ENCODE results near the gene ZCWPW1.
"Not testable (repeated sequence)": the region's sequence is repeated elsewhere in the genome, so short reads cannot be mapped to it uniquely, and the experiment has no call there.

Gene ZCWPW1

DNA sequence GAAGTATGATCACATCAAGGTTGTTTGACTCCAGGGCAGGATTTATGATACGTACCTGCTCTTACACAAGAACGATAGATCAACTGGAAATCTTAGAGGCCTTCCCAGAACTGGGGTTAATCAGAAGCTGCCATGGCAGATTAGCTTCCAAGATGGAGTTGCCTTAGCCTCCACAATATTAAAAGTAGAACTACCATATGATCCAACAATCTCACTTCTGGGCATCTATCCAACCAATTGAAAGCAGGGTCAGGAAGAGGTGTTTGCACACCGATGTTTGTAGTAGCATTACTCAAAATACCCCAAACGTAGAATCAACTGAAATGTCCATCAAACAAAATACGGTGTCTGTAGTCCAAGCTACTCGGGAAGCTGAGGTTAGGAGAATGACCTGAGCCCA, 64.0 kb downstream of the ZCWPW1 start:
- no peak overlapping the region for H3K4me3 ChIP-seq (ENCODE audit: low read depth, low read length)
- DNase-seq (ENCODE audit: low read depth) = no peak

DNA sequence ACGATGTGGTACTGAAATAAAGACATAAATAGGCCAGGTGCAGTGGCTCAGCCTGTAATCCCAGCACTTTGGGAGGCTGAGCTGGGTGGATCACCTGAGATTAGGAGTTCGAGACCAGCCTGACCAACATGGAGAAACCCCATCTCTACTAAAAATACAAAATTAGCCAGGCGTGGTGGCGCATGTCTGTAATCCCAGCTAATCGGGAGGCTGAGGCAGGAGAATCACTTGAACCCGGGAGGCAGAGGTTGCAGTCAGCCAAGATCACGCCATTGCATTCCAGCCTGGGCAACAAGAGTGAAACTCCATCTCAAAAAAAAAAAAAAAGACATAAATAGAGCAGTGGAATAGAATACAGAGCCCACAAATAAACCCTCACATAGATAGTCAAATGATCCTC, 64.7 kb downstream of the ZCWPW1 start:
- H3K4me3 ChIP-seq (ENCODE audit: low read depth, low read length); DNase-seq (ENCODE audit: low read depth): not testable (repeated sequence)

- no peak for DNase-seq (ENCODE audit: low read depth)
- H3K4me3 ChIP-seq (ENCODE audit: low read depth, low read length) = no peak overlapping the region
Observed at GRCh38 chr7:100363098-100363497, 65.4 kb downstream of the ZCWPW1 start.

DNA sequence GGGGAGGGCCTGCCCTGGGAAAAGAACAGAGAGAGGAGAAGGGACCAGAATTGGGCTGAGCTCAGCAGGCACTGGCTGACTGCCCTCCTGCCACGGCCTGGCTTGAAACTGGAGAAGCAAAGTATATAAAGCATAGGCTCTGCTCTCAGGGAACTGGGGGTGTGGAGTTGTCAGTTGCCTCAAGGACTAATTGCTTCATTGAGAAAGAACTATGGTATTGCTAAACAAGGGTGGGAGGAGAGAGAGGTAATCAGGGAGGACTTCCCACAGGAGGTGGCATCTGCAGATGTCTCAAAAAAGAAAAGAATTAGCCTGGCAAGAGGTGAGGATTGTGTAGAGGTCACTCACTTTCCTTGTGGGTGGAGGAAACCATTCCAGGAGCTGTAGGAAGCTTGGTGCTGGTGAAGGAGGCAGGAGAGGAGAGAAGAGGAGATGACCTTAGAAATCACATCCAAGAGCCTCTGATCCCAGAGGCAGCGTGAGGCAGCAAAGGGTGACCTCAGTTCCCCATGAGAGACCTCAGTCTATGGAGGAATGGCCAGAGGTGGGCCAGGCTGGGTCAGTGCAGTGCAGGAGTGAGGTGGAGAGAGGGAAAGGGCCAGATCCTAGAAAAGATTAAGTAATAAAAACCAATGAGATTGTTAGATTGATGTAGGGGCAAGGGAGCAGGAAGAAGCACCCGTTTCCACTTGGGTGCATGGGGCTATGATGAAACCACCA, 68.2 kb downstream of the ZCWPW1 start:
- DNase-seq (ENCODE audit: low read depth) = no peak
- no peak overlapping the region for H3K4me3 ChIP-seq (ENCODE audit: low read depth, low read length)

GRCh38 chr7:100358857-100359212, 69.7 kb downstream of the ZCWPW1 start:
- no peak for DNase-seq (ENCODE audit: low read depth)
- H3K4me3 ChIP-seq (ENCODE audit: low read depth, low read length) = no peak overlapping the region

- H3K4me3 ChIP-seq (ENCODE audit: low read depth, low read length) = no peak within 1 kb of the TSS
- DNase-seq (ENCODE audit: low read depth) = no peak
Observed at GRCh38 chr7:100358027-100358856, 70.3 kb downstream of the ZCWPW1 start, which contains the start of gene PILRB. Gene PILRB, plus strand, starts transcription at chr7:100358117. Its CDS starts 186 bp downstream, at chr7:100358303.

GRCh38 chr7:100357131-100357561, 71.4 kb downstream of the ZCWPW1 start:
- no peak overlapping the region for H3K4me3 ChIP-seq (ENCODE audit: low read depth, low read length)
- no peak for DNase-seq (ENCODE audit: low read depth)

DNA sequence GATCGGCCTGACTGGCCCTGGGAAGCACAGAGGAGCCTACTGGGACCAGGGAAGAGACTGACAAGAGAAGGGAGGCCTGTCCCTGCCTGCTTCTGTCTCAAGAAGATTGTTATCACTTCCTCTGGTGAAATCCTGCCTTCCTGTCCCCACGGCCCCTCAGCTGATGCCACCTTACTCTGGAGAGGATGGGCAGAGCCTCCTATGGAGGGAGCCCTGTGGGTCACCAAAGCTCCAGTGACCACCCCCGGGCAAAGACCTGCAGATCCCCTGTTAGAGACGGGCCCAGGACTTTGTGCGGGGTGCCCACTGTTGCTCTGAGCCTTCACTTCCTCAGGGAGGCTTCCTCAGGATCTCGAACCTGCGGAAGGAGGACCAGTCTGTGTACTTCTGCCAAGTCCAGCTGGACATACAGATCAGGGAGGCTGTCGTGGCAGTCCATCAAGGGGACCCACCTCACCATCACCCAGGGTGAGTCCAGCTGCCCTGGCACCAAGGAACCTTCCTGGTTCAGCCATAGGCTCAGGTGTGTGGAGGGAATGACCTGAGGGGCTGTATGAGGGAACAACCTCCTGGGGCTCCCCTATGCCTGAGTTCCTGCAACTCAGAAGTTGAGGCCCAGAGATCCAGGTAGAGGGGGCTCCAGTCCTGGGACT, 72.0 kb downstream of the ZCWPW1 start:
- no peak overlapping the region for H3K4me3 ChIP-seq (ENCODE audit: low read depth, low read length)
- no peak for DNase-seq (ENCODE audit: low read depth)

DNA sequence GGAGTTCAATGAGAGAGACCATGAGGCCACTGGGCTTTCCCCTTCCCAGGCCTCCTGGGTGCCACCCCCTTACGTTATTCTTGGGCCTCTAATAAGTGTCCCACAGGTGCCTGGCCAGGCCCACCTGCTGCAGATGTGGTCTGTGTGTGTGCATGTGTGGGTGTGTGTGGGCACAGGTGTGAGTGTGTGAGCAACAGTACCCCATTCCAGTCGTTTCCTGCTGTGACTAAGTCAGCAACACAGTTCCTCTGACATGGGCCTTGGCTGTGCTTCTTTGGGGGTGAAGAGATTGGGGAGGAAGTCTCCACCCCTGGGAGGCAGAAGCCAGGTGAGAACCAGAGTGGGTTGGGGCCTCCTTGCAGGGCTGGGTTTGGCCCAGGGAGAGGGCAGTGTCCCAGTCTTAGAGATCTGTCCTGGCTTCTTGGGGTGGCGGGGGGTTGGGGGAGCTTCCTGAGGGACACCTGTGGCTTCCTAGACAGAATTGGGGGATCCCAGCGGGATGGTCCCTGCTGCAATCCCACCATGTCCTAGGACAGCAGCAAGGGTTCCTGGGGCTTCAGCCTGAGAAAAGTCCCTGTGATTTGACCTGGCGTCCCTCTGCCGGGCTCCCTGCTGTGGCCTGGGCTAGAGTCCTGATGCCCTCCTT, 74.7 kb downstream of the ZCWPW1 start:
- no peak overlapping the region for H3K4me3 ChIP-seq (ENCODE audit: low read depth, low read length)
- no peak for DNase-seq (ENCODE audit: low read depth)

- no peak overlapping the region for H3K4me3 ChIP-seq (ENCODE audit: low read depth, low read length)
- no peak for DNase-seq (ENCODE audit: low read depth)
Observed at GRCh38 chr7:100352984-100353684, 75.4 kb downstream of the ZCWPW1 start.

DNA sequence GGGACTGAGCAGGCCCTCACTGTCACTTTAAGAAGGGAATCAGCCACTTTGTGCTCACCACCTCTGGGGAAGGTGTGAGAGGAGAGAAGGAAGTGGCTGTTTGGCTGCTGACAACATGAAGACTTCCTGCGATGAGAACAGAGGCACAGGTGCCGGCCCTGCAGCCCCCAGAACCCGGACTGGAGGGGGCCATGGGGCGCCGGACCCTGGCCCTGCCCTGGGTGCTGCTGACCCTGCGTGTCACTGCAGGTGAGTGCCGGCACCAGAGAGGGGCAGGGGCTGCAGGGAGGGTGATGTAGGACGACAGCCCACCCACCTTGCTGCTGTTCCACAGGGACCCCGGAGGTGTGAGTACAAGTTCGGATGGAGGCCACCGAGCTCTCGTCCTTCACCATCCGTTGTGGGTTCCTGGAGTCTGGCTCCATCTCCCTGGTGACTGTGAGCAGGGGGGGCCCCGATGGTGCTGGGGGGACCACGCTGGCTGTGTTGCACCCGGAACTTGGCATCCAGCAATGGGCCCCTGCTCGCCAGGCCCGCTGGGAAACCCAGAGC, 76.2 kb downstream of the ZCWPW1 start:
- H3K4me3 ChIP-seq (ENCODE audit: low read depth, low read length); DNase-seq (ENCODE audit: low read depth): not testable (repeated sequence)

- DNase-seq (ENCODE audit: low read depth) = no peak
- no peak overlapping the region for H3K4me3 ChIP-seq (ENCODE audit: low read depth, low read length)
Observed at GRCh38 chr7:100351657-100352058, 76.8 kb downstream of the ZCWPW1 start.
